ENCODE data around the gene MSGN1. TPM values are rescaled to one million over a fixed set of nuclear protein-coding genes. Genes with fewer than 3 reads are reported as not detected.

The MSGN1 gene
- total RNA-seq, 1 donor from 2014 or later: not detected

- Mint-ChIP-seq H3K9me3 (ENCODE audit: unreplicated experiment) (no peaks in the 10 kb centered on the region), H3K27me3 (ENCODE audit: unreplicated experiment) (no peaks in the 10 kb centered on the region), H3K4me3 (ENCODE audit: unreplicated experiment) (no peak overlapping the region), H3K36me3 (ENCODE audit: low read depth, unreplicated experiment) (no peaks in the 10 kb centered on the region), H3K27ac (ENCODE audit: unreplicated experiment) (no peak overlapping the region), H3K4me1 (ENCODE audit: unreplicated experiment) (no peaks in the 10 kb centered on the region)
- no peak for DNase-seq (ENCODE audit: low spot score)
- TF ChIP-seq, protein P1, sequence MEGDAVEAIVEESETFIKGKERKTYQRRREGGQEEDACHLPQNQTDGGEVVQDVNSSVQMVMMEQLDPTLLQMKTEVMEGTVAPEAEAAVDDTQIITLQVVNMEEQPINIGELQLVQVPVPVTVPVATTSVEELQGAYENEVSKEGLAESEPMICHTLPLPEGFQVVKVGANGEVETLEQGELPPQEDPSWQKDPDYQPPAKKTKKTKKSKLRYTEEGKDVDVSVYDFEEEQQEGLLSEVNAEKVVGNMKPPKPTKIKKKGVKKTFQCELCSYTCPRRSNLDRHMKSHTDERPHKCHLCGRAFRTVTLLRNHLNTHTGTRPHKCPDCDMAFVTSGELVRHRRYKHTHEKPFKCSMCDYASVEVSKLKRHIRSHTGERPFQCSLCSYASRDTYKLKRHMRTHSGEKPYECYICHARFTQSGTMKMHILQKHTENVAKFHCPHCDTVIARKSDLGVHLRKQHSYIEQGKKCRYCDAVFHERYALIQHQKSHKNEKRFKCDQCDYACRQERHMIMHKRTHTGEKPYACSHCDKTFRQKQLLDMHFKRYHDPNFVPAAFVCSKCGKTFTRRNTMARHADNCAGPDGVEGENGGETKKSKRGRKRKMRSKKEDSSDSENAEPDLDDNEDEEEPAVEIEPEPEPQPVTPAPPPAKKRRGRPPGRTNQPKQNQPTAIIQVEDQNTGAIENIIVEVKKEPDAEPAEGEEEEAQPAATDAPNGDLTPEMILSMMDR (IDR thresholded peaks at IDR 0.05; ENCODE audit: unreplicated experiment): no peak
Measured at GRCh38 chr2:17845806-17846205, 29.5 kb downstream of the MSGN1 start.

- TF ChIP-seq, protein P1 (IDR thresholded peaks at IDR 0.05; ENCODE audit: unreplicated experiment): no peak
- no peak overlapping the region for H3K4me3 Mint-ChIP-seq (ENCODE audit: unreplicated experiment)
- no peaks in the 10 kb centered on the region for H3K9me3 Mint-ChIP-seq (ENCODE audit: unreplicated experiment)
- no peaks in the 10 kb centered on the region for H3K27me3 Mint-ChIP-seq (ENCODE audit: unreplicated experiment)
- H3K36me3 Mint-ChIP-seq (ENCODE audit: low read depth, unreplicated experiment): no peaks in the 10 kb centered on the region
- no peak overlapping the region for H3K27ac Mint-ChIP-seq (ENCODE audit: unreplicated experiment)
- no peak for DNase-seq (ENCODE audit: low spot score)
- no peaks in the 10 kb centered on the region for H3K4me1 Mint-ChIP-seq (ENCODE audit: unreplicated experiment)
Measured at GRCh38 chr2:17846676-17847075, 30.4 kb downstream of the MSGN1 start.

GRCh38 chr2:17847236-17847635 is 31.0 kb downstream of the MSGN1 start:
- no peak for DNase-seq (ENCODE audit: low spot score)
- Mint-ChIP-seq H3K4me1 (ENCODE audit: unreplicated experiment) (no peaks in the 10 kb centered on the region), H3K36me3 (ENCODE audit: low read depth, unreplicated experiment) (no peaks in the 10 kb centered on the region), H3K27ac (ENCODE audit: unreplicated experiment) (no peak overlapping the region), H3K9me3 (ENCODE audit: unreplicated experiment) (no peaks in the 10 kb centered on the region), H3K27me3 (ENCODE audit: unreplicated experiment) (no peaks in the 10 kb centered on the region), H3K4me3 (ENCODE audit: unreplicated experiment) (no peak overlapping the region)
- TF ChIP-seq, protein P1 (IDR thresholded peaks at IDR 0.05; ENCODE audit: unreplicated experiment): no peak

GRCh38 chr2:17849275-17849674 is 33.0 kb downstream of the MSGN1 start:
- TF ChIP-seq, protein P1 (IDR thresholded peaks at IDR 0.05; ENCODE audit: unreplicated experiment): no peak
- Mint-ChIP-seq H3K27me3 (ENCODE audit: unreplicated experiment) (no peaks in the 10 kb centered on the region), H3K27ac (ENCODE audit: unreplicated experiment) (no peak overlapping the region), H3K9me3 (ENCODE audit: unreplicated experiment) (no peaks in the 10 kb centered on the region), H3K4me1 (ENCODE audit: unreplicated experiment) (no peaks in the 10 kb centered on the region), H3K4me3 (ENCODE audit: unreplicated experiment) (no peak overlapping the region), H3K36me3 (ENCODE audit: low read depth, unreplicated experiment) (no peaks in the 10 kb centered on the region)
- DNase-seq (ENCODE audit: low spot score): no peak

GRCh38 chr2:17850151-17850550 is 33.9 kb downstream of the MSGN1 start:
- Mint-ChIP-seq H3K36me3 (ENCODE audit: low read depth, unreplicated experiment) (no peaks in the 10 kb centered on the region), H3K27me3 (ENCODE audit: unreplicated experiment) (no peaks in the 10 kb centered on the region), H3K27ac (ENCODE audit: unreplicated experiment) (no peak overlapping the region), H3K9me3 (ENCODE audit: unreplicated experiment) (no peaks in the 10 kb centered on the region), H3K4me1 (ENCODE audit: unreplicated experiment) (no peaks in the 10 kb centered on the region), H3K4me3 (ENCODE audit: unreplicated experiment) (no peak overlapping the region)
- TF ChIP-seq, protein P1 (IDR thresholded peaks at IDR 0.05; ENCODE audit: unreplicated experiment): no peak
- no peak for DNase-seq (ENCODE audit: low spot score)

Data from endothelial cell (in vitro differentiated cells).